ENCODE data around the gene SMC6.

The SMC6 gene

GRCh38 chr2:17763641-17764333 lies 10.2 kb upstream of the SMC6 start:
- no peak for DNase-seq

GRCh38 chr2:17762451-17762850 lies 8.8 kb upstream of the SMC6 start:
- no peak for DNase-seq

GRCh38 chr2:17759805-17760204 lies 6.2 kb upstream of the SMC6 start:
- DNase-seq, result no peak

- no peak for DNase-seq
Observed at GRCh38 chr2:17758118-17758517, 4.5 kb upstream of the SMC6 start.

- DNase-seq, result no peak
Observed at GRCh38 chr2:17757321-17757720, 3.7 kb upstream of the SMC6 start.

GRCh38 chr2:17756668-17757067 lies 3.1 kb upstream of the SMC6 start:
- DNase-seq, result no peak

- no peak for DNase-seq
Observed at GRCh38 chr2:17754773-17755425, 1.3 kb upstream of the SMC6 start.

- no peak for DNase-seq
Observed at GRCh38 chr2:17752892-17753802, 463 bp downstream of the SMC6 start.

- no peak for DNase-seq
Observed at GRCh38 chr2:17752246-17752645, 1.4 kb downstream of the SMC6 start.

GRCh38 chr2:17749753-17750438 lies 3.7 kb downstream of the SMC6 start:
- DNase-seq, result no peak

- no peak for DNase-seq
Observed at GRCh38 chr2:17748745-17749144, 4.9 kb downstream of the SMC6 start.

- no peak for DNase-seq
Observed at GRCh38 chr2:17747684-17748452, 5.7 kb downstream of the SMC6 start.

- DNase-seq, result no peak
Observed at GRCh38 chr2:17740203-17740602, 13.4 kb downstream of the SMC6 start.

- no peak for DNase-seq
Observed at GRCh38 chr2:17736989-17737388, 16.6 kb downstream of the SMC6 start.

- no peak for DNase-seq
Observed at GRCh38 chr2:17735864-17736263, 17.7 kb downstream of the SMC6 start.

GRCh38 chr2:17733599-17733998 lies 20.0 kb downstream of the SMC6 start:
- DNase-seq, result no peak

GRCh38 chr2:17729880-17730279 lies 23.7 kb downstream of the SMC6 start:
- DNase-seq, result no peak

GRCh38 chr2:17728210-17728609 lies 25.4 kb downstream of the SMC6 start:
- no peak for DNase-seq

GRCh38 chr2:17719562-17720371 lies 33.8 kb downstream of the SMC6 start:
- DNase-seq, result no peak

GRCh38 chr2:17718689-17719088 lies 34.9 kb downstream of the SMC6 start:
- DNase-seq, result no peak

GRCh38 chr2:17717666-17718065 lies 35.9 kb downstream of the SMC6 start:
- DNase-seq, result no peak

All from activated effector memory CD4-positive, alpha-beta T cell treated with Interleukin-2 at 50 U/mL for 16 hours (primary cell).